NCI-H146 treated with DMSO at 0.1 percent for 48 hours (cell line): ENCODE measurements around the gene EVL.
"Not testable (repeated sequence)": the region's sequence is repeated elsewhere in the genome, so short reads cannot be mapped to it uniquely, and the experiment has no call there.

ENCODE experiments used
- DNase-seq: peaks from one replicate; lab custom pipeline; 2025; ENCODE audit not compliant: unreplicated experiment; lab: John Stamatoyannopoulos, UW

EVL gene

DNA sequence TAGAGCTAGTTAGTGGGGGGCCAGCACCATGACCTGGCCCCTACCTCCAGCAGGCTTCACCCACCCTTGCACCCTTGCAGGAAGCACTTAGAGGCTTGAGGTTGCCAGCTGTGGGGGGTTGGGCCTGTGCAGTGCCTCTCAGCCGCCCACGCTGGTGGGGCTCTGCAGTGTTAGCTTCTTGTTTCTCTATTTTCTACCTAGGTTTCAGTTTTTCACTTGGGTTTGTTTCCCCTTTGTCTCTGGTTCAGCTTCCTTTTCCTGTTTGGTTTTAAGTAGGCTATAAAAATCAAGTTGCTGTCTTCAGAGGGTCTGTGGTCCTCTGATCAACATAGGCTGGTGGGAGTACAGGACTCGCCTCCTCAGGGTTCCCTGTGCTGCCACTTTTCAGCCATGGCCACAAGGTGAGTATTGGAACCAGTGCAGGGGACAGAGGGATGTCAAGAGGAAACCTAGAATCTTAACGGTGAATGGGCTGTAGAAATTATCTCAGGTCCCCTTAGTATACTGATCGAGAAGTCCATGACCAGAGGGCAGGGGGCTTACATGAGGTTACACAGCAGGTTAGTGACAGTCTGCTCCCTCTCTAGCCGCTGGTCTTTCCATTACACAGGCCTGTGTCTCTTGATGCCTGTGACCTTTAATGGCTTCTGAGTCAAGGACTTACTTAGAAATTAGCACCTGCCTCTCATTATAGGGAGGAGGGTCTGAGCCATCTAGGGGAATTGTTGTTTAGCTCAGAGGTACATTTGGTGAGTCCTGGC, at the start of gene EVL:
Gene EVL, plus strand, starts transcription at position 312 of the 761 bp plus-strand sequence. Its CDS starts 79 bp downstream, at position 391.
- no peak for DNase-seq

DNA sequence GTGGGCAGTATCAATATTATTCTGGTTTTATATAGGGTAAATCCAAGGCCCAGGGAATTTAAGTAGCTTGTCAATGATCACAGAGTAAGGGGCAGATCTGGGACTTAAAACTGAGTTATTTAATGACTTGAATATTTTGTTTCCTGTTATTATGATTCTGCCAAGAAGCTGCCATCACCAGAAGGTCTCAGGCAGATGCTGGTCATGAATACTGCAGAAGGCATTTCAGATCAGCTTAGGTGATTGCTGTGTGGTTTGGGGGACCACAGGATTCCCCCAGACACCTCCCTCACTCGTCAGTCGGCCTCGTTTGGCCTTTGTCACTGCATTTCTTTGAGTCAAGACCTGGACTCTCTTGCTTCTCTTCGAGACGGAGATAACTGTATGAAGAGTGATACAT, 47.7 kb upstream of the EVL start:
- no peak for DNase-seq

DNA sequence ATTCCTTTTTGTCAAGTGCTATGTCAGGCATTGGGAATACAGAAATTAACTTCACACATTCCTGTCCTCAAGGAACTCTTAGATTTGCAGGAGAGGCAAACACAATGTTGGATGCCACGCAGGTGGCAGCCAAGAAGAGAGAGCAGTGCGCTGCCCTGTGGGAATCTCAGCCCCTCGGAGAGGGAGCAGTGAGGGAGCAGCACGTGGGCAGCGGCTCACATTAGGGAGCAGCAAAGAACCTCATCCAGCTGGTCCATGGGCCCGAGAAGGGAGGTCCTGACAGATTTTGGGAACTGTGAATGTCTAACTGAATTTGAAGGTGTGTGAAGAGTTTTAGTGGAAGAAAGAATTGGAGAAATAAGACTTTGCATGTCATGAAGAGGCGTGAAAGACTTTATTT, 47.2 kb upstream of the EVL start:
- no peak for DNase-seq

GRCh38 chr14:100018482-100018881, 46.7 kb upstream of the EVL start:
- DNase-seq = no peak

- no peak for DNase-seq
Observed at GRCh38 chr14:100019156-100019744, 46.0 kb upstream of the EVL start.

DNA sequence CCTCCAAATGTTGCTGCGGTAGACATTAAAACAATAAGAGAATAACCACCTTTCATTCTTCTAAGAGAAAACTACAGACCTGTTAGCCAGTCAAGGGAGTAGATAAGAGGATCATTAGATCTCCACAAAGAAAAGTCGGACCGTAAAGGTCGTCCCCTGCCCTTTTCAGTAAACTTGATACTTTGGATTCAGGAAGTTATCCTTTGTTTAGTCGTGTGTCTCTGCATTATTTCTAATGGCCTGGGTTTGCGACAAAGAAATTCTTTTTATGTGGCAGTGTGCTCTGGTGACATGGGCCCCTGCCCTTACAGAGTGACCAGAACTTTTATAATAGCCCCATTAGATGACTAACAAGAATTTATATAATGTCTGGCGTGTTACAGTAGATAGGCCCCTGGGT, 44.6 kb upstream of the EVL start:
- no peak for DNase-seq

DNA sequence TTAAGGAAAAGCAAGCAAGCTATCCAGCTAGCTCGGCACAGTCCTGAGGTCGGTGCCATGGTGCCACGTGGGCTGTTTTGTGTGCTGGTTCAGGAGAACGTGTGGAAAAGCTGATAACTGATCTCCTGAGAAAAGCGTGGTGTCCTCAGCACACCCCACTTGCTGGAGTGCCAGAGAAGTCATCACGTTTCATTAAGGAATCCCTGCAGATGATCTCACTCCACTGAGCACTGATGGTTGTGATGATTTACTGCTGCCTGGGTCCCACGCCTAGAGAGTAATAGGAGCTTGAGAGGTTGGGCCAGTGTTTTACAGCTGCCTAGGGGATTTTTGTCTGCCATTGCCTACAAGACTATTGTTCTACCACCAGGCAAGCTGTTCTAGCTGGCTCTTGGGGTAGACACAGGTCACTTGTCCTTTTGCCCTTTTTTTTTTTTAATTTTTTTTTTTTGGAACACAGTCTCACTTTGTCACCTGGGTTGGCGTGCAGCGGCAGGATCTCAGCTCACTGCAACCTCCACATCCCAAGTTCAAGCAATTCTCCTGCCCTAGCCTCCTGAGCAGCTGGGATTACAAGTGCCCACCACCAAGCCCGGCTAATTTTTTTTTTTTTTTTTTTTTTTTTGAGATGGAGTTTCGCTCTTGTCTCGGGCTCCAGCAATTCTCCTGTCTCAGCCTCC, 42.3 kb upstream of the EVL start:
- no peak for DNase-seq

DNA sequence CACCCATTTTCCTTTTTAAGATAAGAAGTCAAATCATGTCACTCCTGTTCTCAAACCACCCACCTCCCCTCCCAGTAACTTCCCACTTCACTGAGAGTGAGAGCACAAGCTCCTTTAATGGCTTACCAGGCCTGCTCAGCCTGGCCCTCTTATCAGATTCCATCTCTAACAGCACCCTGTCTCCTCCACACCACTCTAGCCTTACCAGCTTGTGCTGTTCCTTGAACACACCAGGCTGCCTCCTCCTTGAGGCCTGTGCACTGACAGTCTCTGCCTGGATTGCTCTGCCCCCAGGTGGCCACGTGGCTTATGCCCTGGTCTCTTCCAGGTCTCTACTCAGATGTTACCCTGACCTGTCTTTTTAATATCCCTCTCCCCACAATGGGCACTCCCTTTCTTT, 40.1 kb upstream of the EVL start:
- DNase-seq = no peak

DNA sequence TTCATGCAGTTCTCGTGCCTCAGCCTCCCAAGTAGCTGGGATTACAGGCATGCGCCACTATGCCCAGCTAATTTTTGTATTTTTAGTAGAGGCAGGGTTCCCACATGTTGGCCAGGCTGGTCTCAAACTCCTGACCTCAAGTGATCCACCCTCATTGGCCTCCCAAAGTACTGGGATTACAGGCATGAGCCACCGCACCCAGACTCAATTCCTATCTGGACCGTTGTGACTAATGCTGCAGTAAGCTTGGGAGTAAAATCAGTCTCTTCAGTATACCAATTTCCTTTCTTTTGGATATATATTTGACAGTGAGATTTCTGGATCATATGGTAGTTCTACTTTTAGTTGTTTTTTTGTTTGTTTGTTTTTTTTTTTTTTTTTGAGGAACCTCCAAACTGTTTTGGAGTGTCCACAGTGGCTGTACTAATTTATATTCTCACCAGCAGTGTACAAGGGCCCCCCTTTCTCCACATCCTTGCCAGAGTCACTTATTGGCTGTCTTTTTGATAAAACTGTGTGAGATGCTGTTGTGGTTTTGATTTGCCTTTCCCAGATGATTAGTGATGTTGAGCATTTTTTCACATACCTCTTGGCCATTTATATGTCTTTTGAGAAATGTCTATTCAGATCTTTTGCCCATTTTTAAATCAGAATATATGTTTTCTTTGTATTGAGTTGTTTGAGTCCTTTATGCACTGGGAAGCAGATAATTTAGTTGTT, 37.3 kb upstream of the EVL start:
- DNase-seq = no peak

GRCh38 chr14:100028990-100029677, 36.1 kb upstream of the EVL start:
- no peak for DNase-seq

- not testable (repeated sequence) for DNase-seq
Observed at GRCh38 chr14:100030006-100030405, 35.2 kb upstream of the EVL start.

- no peak for DNase-seq
Observed at GRCh38 chr14:100030452-100031153, 34.6 kb upstream of the EVL start.

DNA sequence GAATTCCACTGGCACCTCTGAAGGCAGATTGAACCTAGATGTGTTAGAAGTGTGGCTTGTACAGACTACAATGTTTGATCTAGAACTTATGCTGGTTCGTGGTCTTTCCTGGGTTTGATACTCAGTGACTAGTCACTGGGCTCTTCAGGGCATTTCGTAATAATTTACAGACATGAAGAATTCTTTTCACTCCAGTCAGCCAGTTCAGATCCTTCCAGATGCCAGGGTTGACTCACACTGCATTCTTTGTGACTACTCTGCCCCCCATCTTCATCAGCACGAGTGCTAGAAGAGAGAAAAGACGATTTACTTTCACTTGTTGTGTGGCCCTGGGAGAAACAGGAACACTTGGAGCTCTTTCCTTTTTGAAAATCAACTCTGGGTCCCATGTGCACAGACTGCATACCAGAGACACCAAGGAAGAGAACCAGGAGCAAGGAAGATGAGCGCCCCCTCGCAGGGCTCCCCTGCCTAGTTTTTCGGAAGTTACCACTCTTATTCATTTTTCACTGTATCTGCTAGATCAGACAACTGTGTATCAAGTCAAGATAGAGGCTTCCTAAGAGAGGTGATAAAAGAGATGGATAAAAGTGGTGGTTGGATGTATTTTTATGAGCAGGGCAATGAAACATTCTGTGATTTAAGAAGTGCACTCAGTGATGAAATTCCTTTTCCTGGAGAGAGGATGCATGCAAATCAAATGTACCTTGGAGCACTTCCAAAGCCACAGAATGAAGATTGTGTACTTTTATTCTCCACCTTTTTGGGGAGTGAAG, 33.5 kb upstream of the EVL start:
- DNase-seq = no peak

- DNase-seq = no peak
Observed at GRCh38 chr14:100032738-100033137, 32.5 kb upstream of the EVL start.

DNA sequence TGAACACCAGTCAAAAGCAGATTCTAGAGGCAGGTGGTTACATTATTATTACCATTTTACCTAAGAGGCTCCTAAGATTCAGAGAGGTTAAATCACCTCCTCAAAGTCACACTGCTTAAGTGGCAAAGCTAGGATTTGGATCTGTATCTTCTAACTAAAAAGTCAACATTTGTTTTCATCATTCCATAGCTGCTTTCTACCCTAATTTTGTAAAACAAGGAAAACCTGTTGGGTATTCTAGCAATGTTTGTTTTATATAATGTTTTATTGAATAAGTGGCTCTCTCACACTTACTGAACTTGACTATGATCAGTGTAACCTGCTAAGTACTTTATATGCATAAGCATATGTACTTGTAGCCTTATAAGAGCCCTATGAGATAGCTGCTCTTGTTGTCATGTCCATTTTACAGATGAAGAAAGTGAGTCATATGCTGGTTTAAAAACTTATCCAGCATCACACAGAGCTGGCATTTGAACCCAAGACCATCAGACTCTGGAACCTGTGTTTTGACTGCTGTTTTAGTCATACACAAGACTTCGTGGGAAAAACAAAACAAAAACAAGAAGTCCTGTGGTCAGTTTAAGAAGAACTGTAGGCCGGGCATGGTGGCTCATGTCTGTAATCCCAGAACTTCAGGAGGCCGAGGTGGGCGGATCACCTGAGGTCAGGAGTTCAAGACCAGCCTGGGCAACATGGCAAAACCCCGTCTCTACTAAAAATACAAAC, 31.7 kb upstream of the EVL start:
- no peak for DNase-seq

GRCh38 chr14:100034468-100034867, 30.8 kb upstream of the EVL start:
- DNase-seq = no peak

- no peak for DNase-seq
Observed at GRCh38 chr14:100034961-100035500, 30.2 kb upstream of the EVL start.

- DNase-seq = no peak
Observed at GRCh38 chr14:100035700-100036099, 29.5 kb upstream of the EVL start.

- no peak for DNase-seq
Observed at GRCh38 chr14:100037353-100037752, 27.9 kb upstream of the EVL start.
